SU-DHL-6 (cell line): ENCODE measurements around the gene CCL17.

Experiments
- H2AFZ ChIP-seq: fragments of 200-600 bp; sonication (generic); 2 replicates; pipeline ENCODE4 v1.6.1; 2014; ENCODE audit warnings: low read depth, mild to moderate bottlenecking, moderate library complexity, mixed read lengths, antibody characterized with exemption, low read length; ENCODE audit not compliant: severe bottlenecking
- H3F3A ChIP-seq: fragments of 200-600 bp; shearing (Covaris generic); 2 replicates; pipeline ENCODE4 v1.6.0; 2016; ENCODE audit warnings: antibody characterized with exemption, mild to moderate bottlenecking; ENCODE audit not compliant: insufficient read depth
- H3K27ac ChIP-seq: fragments of 200-600 bp; sonication (generic); 2 replicates; pipeline ENCODE4 v1.5.1; 2016; ENCODE audit warnings: low read depth, mild to moderate bottlenecking, low read length, moderate library complexity, mixed read lengths
- H3K27me3 ChIP-seq: fragments of 200-600 bp; sonication (generic), shearing (Covaris generic); 2 replicates; pipeline ENCODE4 v1.6.0; 2014; ENCODE audit warnings: mild to moderate bottlenecking, low read length
- H3K36me3 ChIP-seq: fragments of 200-600 bp; sonication (generic); 2 replicates; pipeline ENCODE4 v1.6.1; 2014; ENCODE audit warnings: mild to moderate bottlenecking, low read length, mixed read lengths
- H3K4me2 ChIP-seq: fragments of 300-600, 200-600 bp; shearing (Covaris generic), sonication (generic); 2 replicates; pipeline ENCODE4 v1.6.0; 2014; ENCODE audit warnings: low read length, low read depth, mild to moderate bottlenecking; ENCODE audit not compliant: poor library complexity, severe bottlenecking
- H3K4me3 ChIP-seq: fragments of 200-600 bp; sonication (generic); 2 replicates; pipeline ENCODE4 v1.5.1; 2014; ENCODE audit warnings: antibody characterized with exemption, low read length, mild to moderate bottlenecking, mixed read lengths; ENCODE audit not compliant: insufficient read depth, poor library complexity, severe bottlenecking
- H3K79me2 ChIP-seq: fragments of 200-600 bp; sonication (generic); 2 replicates; pipeline ENCODE4 v1.6.1; 2014; ENCODE audit warnings: mild to moderate bottlenecking, low read length, moderate library complexity; ENCODE audit not compliant: insufficient read depth
- H3K9ac ChIP-seq: fragments of 200-600 bp; sonication (generic); 2 replicates; pipeline ENCODE4 v1.7.0; 2014; ENCODE audit warnings: mild to moderate bottlenecking, low read length
- H3K9me2 ChIP-seq: fragments of 200-600 bp; sonication (generic); replicated peaks from 2 replicates; pipeline ENCODE4 v1.6.1; 2014; ENCODE audit warnings: low read length; ENCODE audit not compliant: insufficient read depth
- H3K9me3 ChIP-seq: fragments of 200-600 bp; sonication (generic); 2 replicates; pipeline ENCODE4 v1.6.1; 2014; ENCODE audit warnings: low read length, mixed read lengths; ENCODE audit not compliant: insufficient read depth
- H4K20me1 ChIP-seq: fragments of 200-600 bp; sonication (generic); 2 replicates; pipeline ENCODE4 v1.6.1; 2014; ENCODE audit warnings: low read depth, mild to moderate bottlenecking, antibody characterized with exemption, low read length, moderate library complexity, mixed read lengths
- EZH2phosphoT487 ChIP-seq: fragments of 200-600 bp; sonication (generic), shearing (Covaris generic); conservative IDR thresholded peaks from 2 replicates; pipeline ENCODE4 v1.6.1; 2018; ENCODE audit warnings: mild to moderate bottlenecking, antibody characterized with exemption, low read length, moderate library complexity, mixed read lengths
- TF ChIP-seq, protein P1 (sequence below): fragments of 200-600 bp; sonication (generic); IDR thresholded peaks from one replicate; pipeline ENCODE4 v1.5.1; 2017; ENCODE audit warnings: antibody characterized with exemption, mild to moderate bottlenecking, low read length, moderate library complexity; ENCODE audit not compliant: insufficient read depth, poor library complexity, severe bottlenecking

The CCL17 gene

DNA sequence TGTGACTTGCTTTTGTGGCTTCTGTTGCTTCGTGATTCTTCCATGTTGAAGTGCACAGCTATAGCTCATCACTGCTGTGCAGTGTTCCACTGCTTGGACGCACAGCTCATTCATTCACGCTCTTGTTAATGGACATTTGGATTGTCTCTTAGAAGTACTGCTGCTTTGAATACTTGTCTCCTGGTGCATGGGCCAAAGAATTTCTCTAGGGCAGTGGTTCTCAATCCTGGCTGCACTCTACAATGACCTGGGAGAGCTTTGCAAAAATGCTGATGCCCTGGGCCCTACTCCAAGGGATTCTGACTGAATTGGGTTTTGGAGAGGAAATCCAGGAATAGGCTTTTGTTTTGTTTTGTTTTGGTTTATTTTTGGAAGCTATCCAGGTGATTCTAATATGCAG, 20.0 kb downstream of the CCL17 start:
- Histone ChIP-seq H3K9me2 (no peaks in the 10 kb centered on the region), H3K9ac (no peak overlapping the region), H4K20me1 (no peaks in the 10 kb centered on the region), H3K4me2 (no peak overlapping the region), H3K27me3 (no peaks in the 10 kb centered on the region), H3F3A (no peaks in the 10 kb centered on the region), H3K27ac (no peak overlapping the region), H3K4me3 (no peak overlapping the region), H3K36me3 (no peaks in the 10 kb centered on the region), H3K9me3 (no peaks in the 10 kb centered on the region), H3K79me2 (no peaks in the 10 kb centered on the region), H2AFZ (no peak overlapping the region)
- TF ChIP-seq, protein P1, sequence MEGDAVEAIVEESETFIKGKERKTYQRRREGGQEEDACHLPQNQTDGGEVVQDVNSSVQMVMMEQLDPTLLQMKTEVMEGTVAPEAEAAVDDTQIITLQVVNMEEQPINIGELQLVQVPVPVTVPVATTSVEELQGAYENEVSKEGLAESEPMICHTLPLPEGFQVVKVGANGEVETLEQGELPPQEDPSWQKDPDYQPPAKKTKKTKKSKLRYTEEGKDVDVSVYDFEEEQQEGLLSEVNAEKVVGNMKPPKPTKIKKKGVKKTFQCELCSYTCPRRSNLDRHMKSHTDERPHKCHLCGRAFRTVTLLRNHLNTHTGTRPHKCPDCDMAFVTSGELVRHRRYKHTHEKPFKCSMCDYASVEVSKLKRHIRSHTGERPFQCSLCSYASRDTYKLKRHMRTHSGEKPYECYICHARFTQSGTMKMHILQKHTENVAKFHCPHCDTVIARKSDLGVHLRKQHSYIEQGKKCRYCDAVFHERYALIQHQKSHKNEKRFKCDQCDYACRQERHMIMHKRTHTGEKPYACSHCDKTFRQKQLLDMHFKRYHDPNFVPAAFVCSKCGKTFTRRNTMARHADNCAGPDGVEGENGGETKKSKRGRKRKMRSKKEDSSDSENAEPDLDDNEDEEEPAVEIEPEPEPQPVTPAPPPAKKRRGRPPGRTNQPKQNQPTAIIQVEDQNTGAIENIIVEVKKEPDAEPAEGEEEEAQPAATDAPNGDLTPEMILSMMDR = no peak
- TF ChIP-seq EZH2phosphoT487 = no peak

DNA sequence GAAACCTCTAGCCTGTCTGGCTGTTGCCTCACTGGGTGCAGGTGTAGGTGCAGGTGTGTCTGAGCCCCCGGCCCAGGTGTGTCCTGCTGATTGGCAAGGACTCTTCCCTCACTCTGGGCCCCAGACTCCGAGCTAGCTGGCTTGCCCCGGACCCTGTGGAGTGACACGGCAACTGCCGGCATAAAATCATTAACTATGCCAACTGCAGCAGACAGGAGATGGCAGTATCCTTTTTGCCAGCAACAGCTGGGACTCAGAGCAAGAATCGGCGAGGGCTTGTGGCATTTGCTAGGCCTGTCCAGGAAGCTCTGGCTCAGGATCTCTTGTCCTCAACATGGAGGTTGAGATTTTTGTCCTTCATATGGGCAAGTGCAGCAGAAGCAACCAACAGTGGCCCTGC, 21.8 kb downstream of the CCL17 start:
- Histone ChIP-seq H3K9me2 (no peaks in the 10 kb centered on the region), H3K9me3 (no peaks in the 10 kb centered on the region), H3K4me2 (no peak overlapping the region), H3K36me3 (peaks cover 8% of the 10 kb centered on the region), H3F3A (no peaks in the 10 kb centered on the region), H3K27ac (no peak overlapping the region), H3K79me2 (no peaks in the 10 kb centered on the region), H3K9ac (no peak overlapping the region), H4K20me1 (no peaks in the 10 kb centered on the region), H3K27me3 (no peaks in the 10 kb centered on the region), H3K4me3 (no peak overlapping the region), H2AFZ (no peak overlapping the region)
- TF ChIP-seq, protein P1 = no peak
- no peak for TF ChIP-seq EZH2phosphoT487

DNA sequence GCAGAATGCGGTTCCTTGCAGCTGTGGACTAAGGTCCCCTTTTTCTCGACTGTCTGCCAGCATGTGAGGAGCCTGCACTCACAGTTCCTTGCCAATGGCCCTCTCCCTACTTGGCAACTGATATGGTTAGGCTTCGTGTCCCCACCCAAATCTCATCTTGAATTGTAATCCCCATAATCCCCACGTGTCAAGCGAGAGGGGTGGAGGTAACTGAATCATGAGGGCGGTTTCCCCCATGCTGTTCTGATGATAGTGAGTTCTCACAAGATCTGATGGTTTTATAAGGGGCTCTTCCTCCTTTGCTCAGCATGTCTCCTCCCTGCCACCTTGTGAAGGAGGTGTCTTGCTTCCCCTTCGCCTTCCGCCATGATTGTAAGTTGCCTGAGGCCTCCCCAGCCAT, 22.7 kb downstream of the CCL17 start:
- H3K9me3 ChIP-seq = no peaks in the 10 kb centered on the region

More for the DNA sequence above, 22.7 kb downstream of the CCL17 start:
- no peaks in the 10 kb centered on the region for H3K27me3 ChIP-seq
- no peak overlapping the region for H3K27ac ChIP-seq
- H3K4me3 ChIP-seq = no peak overlapping the region
- peaks cover 8% of the 10 kb centered on the region for H3K36me3 ChIP-seq
- no peak overlapping the region for H3K9ac ChIP-seq
- H3K79me2 ChIP-seq = no peaks in the 10 kb centered on the region
- H3F3A ChIP-seq = no peaks in the 10 kb centered on the region
- no peaks in the 10 kb centered on the region for H4K20me1 ChIP-seq
- TF ChIP-seq, protein P1 = no peak
- no peak for TF ChIP-seq EZH2phosphoT487
- no peaks in the 10 kb centered on the region for H3K9me2 ChIP-seq
- no peak overlapping the region for H2AFZ ChIP-seq
- no peak overlapping the region for H3K4me2 ChIP-seq
